SK-N-SH treated with all-trans-retinoic acid at 6 μM for 48 hours (cell line): ENCODE measurements around the gene PAPPA2.

ENCODE experiments used
- ATAC-seq: fragments of 200-7000 bp; cut with Tn5 transposase; 3 replicates; pipeline ENCODE4 v1.9.1; 2020; ENCODE audit warnings: mild to moderate bottlenecking, moderate library complexity
- BACH2 ChIP-seq: fragments of 250-450 bp; sonication (Bioruptor Pico); IDR thresholded peaks from 2 replicates; pipeline ENCODE4 v1.9.0; 2021; ENCODE audit warnings: mild to moderate bottlenecking, borderline replicate concordance
- CREB5 ChIP-seq: fragments of 250-450 bp; sonication (Bioruptor Pico); IDR thresholded peaks from 2 replicates; pipeline ENCODE4 v1.5.1; 2020; ENCODE audit warnings: low read depth, mild to moderate bottlenecking, moderate library complexity
- CSDC2 ChIP-seq: fragments of 250-450 bp; sonication (Bioruptor Pico); IDR thresholded peaks from 2 replicates; pipeline ENCODE4 v1.5.0; 2020; ENCODE audit warnings: mild to moderate bottlenecking, moderate library complexity
- CSRNP3 ChIP-seq: fragments of 250-450 bp; sonication (Bioruptor Pico); IDR thresholded peaks from 2 replicates; pipeline ENCODE4 v1.5.1; 2021; ENCODE audit warnings: mild to moderate bottlenecking, moderate library complexity
- ESRRG ChIP-seq: fragments of 250-450 bp; sonication (Bioruptor Pico); IDR thresholded peaks from 2 replicates; pipeline ENCODE4 v1.6.1; 2021; ENCODE audit warnings: mild to moderate bottlenecking
- ISL1 ChIP-seq: fragments of 250-450 bp; sonication (Bioruptor Pico); IDR thresholded peaks from 2 replicates; pipeline ENCODE4 v2.1.2; 2022; ENCODE audit warnings: mild to moderate bottlenecking, moderate library complexity
- OSR1 ChIP-seq: fragments of 250-450 bp; sonication (Bioruptor Pico); IDR thresholded peaks from 2 replicates; pipeline ENCODE4 v1.8.0; 2022; ENCODE audit warnings: moderate library complexity, mild to moderate bottlenecking, inconsistent platforms
- POU6F1 ChIP-seq: fragments of 250-450 bp; sonication (Bioruptor Pico); IDR thresholded peaks from 2 replicates; pipeline ENCODE4 v1.8.0; 2021; ENCODE audit warnings: low read depth, mild to moderate bottlenecking, moderate library complexity, borderline replicate concordance
- PPARA ChIP-seq: fragments of 250-450 bp; sonication (Bioruptor Pico); IDR thresholded peaks from 2 replicates; pipeline ENCODE4 v1.5.0; 2020; ENCODE audit warnings: mild to moderate bottlenecking, borderline replicate concordance
- RARB ChIP-seq: fragments of 250-450 bp; sonication (Bioruptor Pico); IDR thresholded peaks from 2 replicates; pipeline ENCODE4 v1.8.0; 2021; ENCODE audit warnings: mild to moderate bottlenecking, moderate library complexity
- SNAI2 ChIP-seq: fragments of 250-450 bp; sonication (Bioruptor Pico); IDR thresholded peaks from 2 replicates; pipeline ENCODE4 v1.5.0; 2020; ENCODE audit warnings: mild to moderate bottlenecking, moderate library complexity
- TOX ChIP-seq: fragments of 250-450 bp; sonication (Bioruptor Pico); IDR thresholded peaks from 2 replicates; pipeline ENCODE4 v1.8.0; 2021; ENCODE audit warnings: mild to moderate bottlenecking, moderate library complexity, borderline replicate concordance
- TSHZ2 ChIP-seq: fragments of 250-450 bp; sonication (Bioruptor Pico); IDR thresholded peaks from 2 replicates; pipeline ENCODE4 v1.5.0; 2020; ENCODE audit warnings: mild to moderate bottlenecking, moderate library complexity
- ZC3H10 ChIP-seq: fragments of 250-450 bp; sonication (Bioruptor Pico); IDR thresholded peaks from 2 replicates; pipeline ENCODE4 v1.5.1; 2021; ENCODE audit warnings: mild to moderate bottlenecking, moderate library complexity
- ZFP3 ChIP-seq: fragments of 250-450 bp; sonication (Bioruptor Pico); IDR thresholded peaks from 2 replicates; pipeline ENCODE4 v1.5.0; 2020; ENCODE audit warnings: mild to moderate bottlenecking, moderate library complexity
- ZFP30 ChIP-seq: fragments of 450-650 bp; formaldehyde crosslinking; IDR thresholded peaks from 2 replicates; pipeline ENCODE4 v1.5.0; 2022; ENCODE audit warnings: mild to moderate bottlenecking, moderate library complexity
- ZNF565 ChIP-seq: fragments of 450-650 bp; formaldehyde crosslinking; conservative IDR thresholded peaks from 2 replicates; pipeline ENCODE4 v1.5.0; 2020; ENCODE audit warnings: low read depth, mild to moderate bottlenecking, moderate library complexity
- ZNF70 ChIP-seq: fragments of 450-650 bp; formaldehyde crosslinking; IDR thresholded peaks from 2 replicates; pipeline ENCODE4 v1.5.0; 2020; ENCODE audit warnings: mild to moderate bottlenecking, moderate library complexity

PAPPA2 gene

GRCh38 chr1:176531921-176532897 lies 69.2 kb downstream of the PAPPA2 start (continued):
- TF ChIP-seq CSRNP3 (no peak), ZC3H10 (CRISPR knock-in tag) (no peak), ISL1 (CRISPR knock-in tag) (no peak)

- no peak for ATAC-seq
- TF ChIP-seq BACH2 (no peak), CSDC2 (CRISPR knock-in tag) (no peak), OSR1 (CRISPR knock-in tag) (no peak), CSRNP3 (no peak), ZNF70 (CRISPR knock-in tag) (no peak), TSHZ2 (CRISPR knock-in tag) (no peak), ZFP30 (CRISPR knock-in tag) (no peak)
Measured at GRCh38 chr1:176533020-176533419, 70.0 kb downstream of the PAPPA2 start.

GRCh38 chr1:176536588-176536987 lies 73.6 kb downstream of the PAPPA2 start:
- no peak for ATAC-seq
- TF ChIP-seq ZFP3 (CRISPR knock-in tag): no peak
- TF ChIP-seq CREB5 (CRISPR knock-in tag): no peak
- no peak for TF ChIP-seq RARB (CRISPR knock-in tag)
- TF ChIP-seq OSR1 (CRISPR knock-in tag): no peak
- no peak for TF ChIP-seq SNAI2
- TF ChIP-seq ZNF70 (CRISPR knock-in tag): no peak
- TF ChIP-seq ZNF565 (CRISPR knock-in tag): no peak
- no peak for TF ChIP-seq POU6F1
- TF ChIP-seq TSHZ2 (CRISPR knock-in tag): no peak
- TF ChIP-seq PPARA (CRISPR knock-in tag): no peak
- TF ChIP-seq TOX (CRISPR knock-in tag): no peak
- no peak for TF ChIP-seq ZC3H10 (CRISPR knock-in tag)
- no peak for TF ChIP-seq ESRRG (CRISPR knock-in tag)
